ENCODE results near the gene HPS5. TPM values are rescaled to one million over a fixed set of nuclear protein-coding genes. Genes with fewer than 3 reads are reported as not detected.

The HPS5 gene
- total and polyA plus RNA-seq, 8 donors = 19.4 to 25.3 (median 22.8) TPM

GRCh38 chr11:18312012-18312411, 9.9 kb downstream of the HPS5 start:
- Histone ChIP-seq H3K4me1 (peaks cover 0 to 36% of the 10 kb centered on the region in 2 donors), H3K27ac (peak overlapping the region in 1 of 2 donors; percentile 39), H3K9me3 (no peaks in the 10 kb centered on the region), H3K27me3 (no peaks in the 10 kb centered on the region), H3K36me3 (peaks cover 0 to 46% of the 10 kb centered on the region in 2 donors), H3K4me3 (no peak overlapping the region)
- TF ChIP-seq CTCF (IDR thresholded peaks at IDR 0.05) = no peak
- no peak for DNase-seq
- no peak for ATAC-seq
- intact Hi-C loops (cut with DNase I) = no loop called here

GRCh38 chr11:18310800-18311340, 11.1 kb downstream of the HPS5 start:
- intact Hi-C loops (cut with DNase I) = no loop called here
- Histone ChIP-seq H3K36me3 (peaks cover 0 to 58% of the 10 kb centered on the region in 2 donors), H3K4me3 (no peak overlapping the region), H3K4me1 (peaks cover 0 to 36% of the 10 kb centered on the region in 2 donors), H3K9me3 (no peaks in the 10 kb centered on the region), H3K27ac (peak overlapping the region in 1 of 2 donors; percentile 34), H3K27me3 (no peaks in the 10 kb centered on the region)
- no peak for TF ChIP-seq CTCF (IDR thresholded peaks at IDR 0.05)
- DNase-seq = no peak
- ATAC-seq = no peak

- DNase-seq = no peak
- Histone ChIP-seq H3K27me3 (no peaks in the 10 kb centered on the region), H3K27ac (no peak overlapping the region), H3K4me3 (no peak overlapping the region), H3K36me3 (peaks cover 0 to 69% of the 10 kb centered on the region in 2 donors), H3K4me1 (peaks cover 0 to 28% of the 10 kb centered on the region in 2 donors), H3K9me3 (no peaks in the 10 kb centered on the region)
- intact Hi-C loops (cut with DNase I) = no loop called here
- no peak for ATAC-seq
- no peak for TF ChIP-seq CTCF (IDR thresholded peaks at IDR 0.05)
These were observed 12.2 kb downstream of the HPS5 start for GRCh38 chr11:18309691-18310090.

GRCh38 chr11:18308242-18308641, 13.7 kb downstream of the HPS5 start:
- H3K27ac ChIP-seq = no peak overlapping the region
- H3K4me1 ChIP-seq = peaks cover 0 to 16% of the 10 kb centered on the region in 2 donors
- H3K27me3 ChIP-seq = no peaks in the 10 kb centered on the region
- ATAC-seq (no peak), DNase-seq (no peak)
- intact Hi-C loops (cut with DNase I) = no loop called here
- no peak overlapping the region for H3K4me3 ChIP-seq
- TF ChIP-seq CTCF (IDR thresholded peaks at IDR 0.05) = no peak
- peaks cover 0 to 84% of the 10 kb centered on the region in 2 donors for H3K36me3 ChIP-seq
- no peaks in the 10 kb centered on the region for H3K9me3 ChIP-seq

GRCh38 chr11:18307461-18308139, 14.3 kb downstream of the HPS5 start:
- no peak for ATAC-seq
- Histone ChIP-seq H3K4me3 (no peak overlapping the region), H3K4me1 (peaks cover 0 to 10% of the 10 kb centered on the region in 2 donors), H3K36me3 (peaks cover 0 to 89% of the 10 kb centered on the region in 2 donors), H3K27ac (no peak overlapping the region), H3K27me3 (no peaks in the 10 kb centered on the region), H3K9me3 (no peaks in the 10 kb centered on the region)
- no peak for TF ChIP-seq CTCF (IDR thresholded peaks at IDR 0.05)
- intact Hi-C loops (cut with DNase I) = no loop called here
- DNase-seq = no peak
